HG02678 (cell line): ENCODE results near the gene DAZL.
"Not testable (repeated sequence)": the region's sequence is repeated elsewhere in the genome, so short reads cannot be mapped to it uniquely, and the experiment has no call there.

Source experiments
- ATAC-seq: cut with Tn5 transposase; IDR thresholded peaks from one replicate; pipeline ENCODE4 v1.9.1; 2021; ENCODE audit warnings: mild to moderate bottlenecking, moderate library complexity; ENCODE audit not compliant: unreplicated experiment

DAZL gene, protein sequence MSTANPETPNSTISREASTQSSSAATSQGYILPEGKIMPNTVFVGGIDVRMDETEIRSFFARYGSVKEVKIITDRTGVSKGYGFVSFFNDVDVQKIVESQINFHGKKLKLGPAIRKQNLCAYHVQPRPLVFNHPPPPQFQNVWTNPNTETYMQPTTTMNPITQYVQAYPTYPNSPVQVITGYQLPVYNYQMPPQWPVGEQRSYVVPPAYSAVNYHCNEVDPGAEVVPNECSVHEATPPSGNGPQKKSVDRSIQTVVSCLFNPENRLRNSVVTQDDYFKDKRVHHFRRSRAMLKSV

DNA sequence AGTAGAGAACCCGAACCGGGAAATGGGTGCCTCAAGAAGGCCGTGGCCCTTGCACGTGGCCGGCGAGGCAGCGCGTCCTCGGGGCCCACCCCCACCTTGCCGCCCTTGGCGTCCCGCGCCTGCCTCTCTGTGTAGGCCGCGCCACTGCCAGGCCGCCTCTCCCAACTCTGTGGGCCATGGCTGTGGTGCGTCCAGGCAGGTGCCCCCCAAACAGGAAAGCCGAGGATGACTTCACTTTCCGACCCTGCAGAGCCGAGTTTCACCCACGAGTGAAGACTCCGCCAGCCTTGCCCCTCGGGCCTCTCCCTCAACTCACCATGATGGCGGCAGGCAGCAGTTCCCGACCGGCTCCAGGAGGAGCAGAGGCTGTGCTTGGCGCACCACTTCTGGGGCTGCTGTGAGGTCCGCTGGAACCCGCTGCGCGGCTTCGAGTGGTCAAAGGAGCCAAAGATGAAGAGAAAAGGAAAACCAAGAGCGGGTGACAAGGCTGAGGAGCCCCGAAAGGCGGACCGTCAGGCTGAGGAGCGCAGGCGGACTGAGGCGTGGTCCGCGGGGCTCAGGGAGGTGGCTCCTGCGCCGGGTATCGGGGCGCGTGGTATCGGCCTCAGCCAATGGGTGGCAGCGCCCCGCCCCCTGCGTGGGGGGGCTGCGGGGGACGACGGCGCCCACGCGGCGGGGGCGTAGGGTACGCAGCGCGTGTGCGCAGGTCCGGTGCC is at the start of gene DAZL:
TSS of gene DAZL (minus strand) at position 537 of the 716 bp plus-strand sequence. CDS start at position 319, 218 bp downstream.
- no peak for ATAC-seq

DNA sequence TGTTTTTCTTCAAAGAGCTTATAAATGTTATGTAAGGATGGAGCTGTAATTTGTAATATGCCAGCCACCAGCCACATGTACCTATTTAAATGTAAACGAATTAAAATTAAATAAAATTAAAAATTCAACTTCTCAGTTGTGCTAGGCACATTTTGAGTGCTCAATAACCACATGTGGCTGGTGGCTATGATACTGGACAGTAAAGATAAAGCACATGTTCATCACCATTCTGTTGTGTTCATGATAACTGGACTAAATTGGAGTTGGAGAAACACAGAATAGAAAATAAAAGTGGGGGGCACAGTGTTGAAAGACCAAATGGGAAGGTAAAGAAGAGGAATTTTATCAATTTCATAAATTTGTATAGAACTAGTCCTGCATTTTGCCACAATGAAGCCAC is 49.8 kb upstream of the DAZL start:
- ATAC-seq = no peak

DNA sequence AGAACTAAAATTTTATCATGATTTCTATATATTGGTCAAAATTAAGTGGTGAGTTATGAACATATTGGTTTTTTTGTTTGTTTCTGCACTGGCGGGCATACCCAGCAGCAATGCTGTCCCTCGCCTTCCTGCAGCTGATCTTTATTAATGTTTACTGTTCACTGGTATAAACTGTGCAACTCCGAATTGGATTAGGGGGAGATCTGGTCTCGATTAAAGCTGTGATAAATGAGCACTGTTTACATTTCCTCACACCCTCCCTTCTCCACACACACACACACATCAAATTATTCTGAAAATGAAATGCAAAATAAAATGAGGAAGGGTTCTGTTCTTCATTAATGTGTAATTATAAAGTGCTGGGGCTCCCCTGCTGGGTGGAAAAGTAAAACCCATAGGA is 48.5 kb upstream of the DAZL start:
- no peak for ATAC-seq

DNA sequence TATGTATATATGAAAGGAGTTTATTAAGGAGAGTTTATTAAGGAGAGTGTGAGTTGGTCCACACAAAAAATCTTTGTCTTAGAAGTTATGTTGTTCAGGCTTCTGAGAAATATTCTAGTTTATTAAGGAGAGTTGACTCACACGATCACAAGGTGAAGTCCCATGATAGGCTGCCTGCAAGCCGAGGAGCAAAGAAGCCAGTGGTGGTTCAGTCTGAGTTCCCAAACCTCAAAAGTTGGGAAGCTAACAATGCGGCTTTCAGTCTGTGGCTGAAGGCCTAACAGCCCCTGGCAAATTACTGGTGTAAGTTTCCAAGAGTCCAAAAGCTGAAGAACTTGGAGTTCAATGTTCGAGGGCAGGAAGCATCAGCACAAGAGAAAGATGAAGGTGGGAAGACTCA is 42.4 kb upstream of the DAZL start:
- ATAC-seq = no peak

DNA sequence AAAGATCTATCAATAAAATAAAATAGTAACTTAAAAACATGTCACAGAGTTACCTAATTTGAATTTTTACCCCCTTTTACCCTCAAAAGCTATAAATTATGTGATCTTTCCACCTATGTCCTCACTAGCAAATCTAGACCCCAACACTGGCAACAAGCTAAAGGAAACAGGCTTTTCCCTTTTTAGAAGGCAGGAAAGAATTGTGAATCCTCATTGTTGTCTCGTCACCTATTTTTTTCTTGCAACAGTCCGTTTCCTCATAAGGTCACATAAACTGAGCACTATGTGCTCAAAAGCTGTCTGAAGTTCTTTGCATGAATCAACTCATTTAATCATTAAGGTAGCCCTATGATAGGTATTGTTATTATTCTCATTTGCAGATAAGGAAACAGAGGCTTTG is 34.6 kb upstream of the DAZL start:
- no peak for ATAC-seq

DNA sequence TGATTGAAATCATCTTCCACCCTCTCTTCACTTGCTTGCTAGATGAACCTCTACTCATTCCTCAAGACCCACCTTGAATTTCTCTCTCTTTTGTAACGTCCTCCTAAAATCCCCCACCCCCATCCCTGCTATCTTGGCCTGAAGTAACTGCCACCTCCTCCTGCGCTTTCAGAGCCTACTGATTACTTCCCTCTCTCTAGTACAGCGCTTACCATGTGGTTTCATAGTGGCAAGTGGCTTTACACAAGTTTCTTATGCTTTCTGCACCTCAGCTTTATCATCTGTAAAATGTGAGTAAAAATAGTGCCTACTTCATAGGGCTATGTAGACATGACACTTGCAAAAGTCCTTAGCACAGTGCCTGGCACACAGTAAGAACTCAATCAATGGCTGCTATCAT is 28.7 kb upstream of the DAZL start:
- ATAC-seq = no peak

DNA sequence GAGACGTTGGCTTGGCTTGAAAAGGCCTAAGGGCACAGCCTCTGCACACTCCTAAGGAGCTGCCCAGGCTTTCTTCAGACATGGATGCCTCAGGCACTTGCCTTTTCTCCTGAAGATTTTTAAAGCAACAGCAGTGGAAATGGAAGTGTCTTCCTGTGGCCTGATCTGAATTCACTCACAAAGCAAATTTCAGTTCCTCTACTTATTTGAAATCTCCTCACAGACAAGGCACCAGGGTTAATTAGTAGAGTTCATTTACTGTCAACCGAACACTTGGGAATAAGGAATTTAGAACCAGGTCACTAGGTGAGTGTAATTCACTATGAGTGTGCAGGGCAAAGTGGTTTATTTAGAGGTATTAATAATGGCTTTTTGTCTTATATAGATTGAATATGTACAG is 27.2 kb upstream of the DAZL start:
- no peak for ATAC-seq

DNA sequence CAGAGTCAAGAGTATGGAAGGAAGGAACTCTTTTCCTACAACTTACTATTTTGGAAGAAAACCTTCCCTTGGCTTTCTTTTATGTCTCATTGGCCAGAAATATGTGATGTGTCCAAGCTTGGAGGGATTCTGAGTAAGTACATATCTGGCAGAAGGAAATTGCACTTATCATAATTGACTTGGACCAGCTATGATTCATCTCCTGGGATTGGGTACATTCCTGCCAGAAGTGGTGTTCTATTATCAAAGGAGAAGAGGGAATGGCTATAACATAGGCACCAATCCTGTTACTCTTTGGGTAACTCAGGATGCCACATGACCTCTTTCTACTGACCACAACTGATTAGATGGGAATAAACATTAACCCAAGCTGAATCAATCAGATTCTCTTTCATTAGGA is 13.5 kb upstream of the DAZL start:
- no peak for ATAC-seq

DNA sequence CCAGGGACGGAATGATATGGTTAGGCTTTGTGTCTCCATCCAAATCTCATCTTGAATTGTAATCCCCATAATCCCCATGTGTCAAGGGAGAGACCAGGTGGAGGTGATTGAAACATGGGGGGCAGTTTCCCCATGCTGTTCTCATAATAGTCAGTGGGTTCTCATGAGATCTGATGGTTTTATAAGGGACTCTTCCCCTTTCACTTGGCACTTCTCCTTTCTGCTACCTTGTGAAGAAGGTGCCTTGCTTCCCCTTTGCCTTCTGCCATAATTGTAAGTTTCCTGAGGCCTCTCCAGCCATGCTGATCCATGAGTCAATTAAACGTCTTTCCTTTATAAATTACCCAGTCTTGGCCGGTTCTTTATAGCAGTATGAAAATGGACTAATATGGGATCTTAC is 11.9 kb upstream of the DAZL start:
- ATAC-seq = not testable (repeated sequence)

DNA sequence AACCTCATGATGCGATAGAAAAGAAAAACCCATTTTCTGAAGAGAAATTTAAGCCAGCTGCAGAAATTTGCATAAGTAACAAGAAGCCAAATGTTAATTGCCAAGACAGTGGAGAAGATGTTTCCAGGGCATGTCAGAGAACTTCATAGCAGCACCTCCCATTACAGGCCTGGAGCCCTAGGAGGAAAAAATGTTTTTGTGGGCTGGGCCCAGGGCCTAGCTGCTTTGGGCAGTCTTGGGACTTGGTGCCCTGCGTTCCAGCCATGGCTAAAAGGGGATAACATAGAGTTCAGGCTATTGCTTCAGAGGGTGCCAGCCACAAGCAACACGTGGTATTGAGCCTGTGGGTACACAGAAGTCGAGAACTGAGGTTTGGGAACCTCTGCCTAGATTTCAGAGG is 10.9 kb upstream of the DAZL start:
- ATAC-seq = no peak

DNA sequence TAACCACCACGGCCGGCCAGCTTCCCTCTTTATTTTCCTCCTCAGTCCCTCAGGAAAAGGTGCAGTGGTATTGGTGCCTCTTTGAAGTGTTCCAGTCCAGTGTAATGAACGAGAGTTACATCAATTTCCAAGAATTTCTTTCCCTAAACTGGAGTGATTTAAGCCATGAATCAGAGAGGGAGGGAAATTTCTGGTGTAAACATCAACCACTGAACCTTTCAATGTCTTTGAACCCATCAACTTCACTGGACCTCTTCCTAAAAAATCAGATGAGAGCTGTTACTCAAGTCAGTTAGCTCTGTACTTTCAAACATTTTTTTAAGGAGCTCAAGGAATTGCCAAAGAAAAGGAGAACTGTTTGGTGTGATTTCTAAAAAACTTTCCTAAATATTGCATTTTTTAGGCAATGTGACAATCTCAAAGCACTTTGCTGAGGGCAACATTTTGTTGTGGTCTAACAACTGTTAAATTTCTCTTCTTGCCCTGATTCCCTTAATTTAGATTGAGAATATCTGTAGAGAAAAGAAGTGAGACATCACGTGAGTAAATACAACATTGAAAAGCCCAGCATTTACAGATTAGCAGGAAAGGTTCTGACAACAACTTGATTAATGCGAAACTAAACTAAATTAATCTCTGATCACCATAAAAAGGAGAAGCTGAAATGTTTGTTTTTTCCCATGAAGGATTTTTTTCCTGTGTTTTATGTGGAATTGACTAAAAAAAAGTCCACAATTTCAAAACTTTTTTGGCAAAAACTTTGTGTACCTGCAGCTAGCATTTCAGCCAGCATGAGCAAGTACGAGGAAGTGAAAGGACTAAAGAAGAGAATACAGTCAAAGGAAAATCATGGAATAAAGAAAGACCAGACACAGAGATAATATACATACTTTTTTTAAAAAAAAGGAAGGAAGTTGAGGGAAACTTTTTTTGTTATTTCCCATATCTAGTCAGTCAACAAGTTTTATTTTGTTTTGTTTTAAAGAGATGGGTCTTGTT is 9.1 kb upstream of the DAZL start:
- ATAC-seq = no peak

DNA sequence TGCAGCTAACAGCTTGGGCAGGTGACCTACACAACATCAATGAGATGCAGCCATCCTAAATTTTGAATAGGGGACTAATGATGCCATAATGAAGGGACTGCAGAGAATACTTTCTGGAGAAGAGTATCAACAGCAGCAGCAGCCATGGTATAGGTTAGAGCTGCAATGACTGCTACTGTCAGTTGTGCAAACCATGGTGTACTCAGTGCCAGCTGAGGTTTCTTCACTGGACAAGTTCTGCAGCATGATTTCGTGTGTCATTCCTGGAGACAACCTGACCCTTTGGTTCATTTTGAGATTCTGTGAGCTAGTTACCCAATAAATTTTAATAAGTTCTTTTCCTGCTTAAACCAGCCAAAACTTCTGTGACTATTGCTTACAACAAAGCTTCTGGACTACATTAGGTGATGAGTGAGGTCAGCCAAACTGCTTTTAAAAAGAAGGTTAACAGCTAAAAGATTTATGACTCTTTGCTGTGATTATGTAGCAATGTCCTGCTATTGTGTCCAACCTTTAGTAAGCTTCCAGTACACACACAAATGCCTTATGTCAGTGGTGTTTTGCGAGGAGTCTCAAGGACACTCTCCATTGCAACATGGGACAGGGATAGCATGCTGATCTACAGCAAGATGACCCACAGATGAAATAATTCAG is 4.8 kb upstream of the DAZL start:
- no peak for ATAC-seq

DNA sequence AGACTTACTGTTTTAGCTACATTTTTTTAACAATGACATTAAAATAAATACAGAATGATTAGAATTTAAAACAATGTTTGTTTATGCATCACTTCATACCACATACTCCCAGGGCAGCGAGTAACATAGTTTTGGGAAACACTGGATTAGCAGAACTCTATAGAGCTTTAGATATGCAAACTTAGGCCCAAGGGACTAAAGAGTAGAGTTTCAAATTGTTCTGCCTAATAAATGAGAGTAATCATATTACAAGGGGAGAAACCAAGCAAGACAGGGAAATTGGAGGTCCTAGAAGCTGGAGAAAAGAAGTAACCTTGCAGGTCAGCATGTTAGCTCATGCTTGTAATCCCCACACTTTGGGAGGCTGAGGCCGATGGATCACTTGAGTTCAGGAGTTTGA is 3.6 kb upstream of the DAZL start:
- ATAC-seq = no peak

DNA sequence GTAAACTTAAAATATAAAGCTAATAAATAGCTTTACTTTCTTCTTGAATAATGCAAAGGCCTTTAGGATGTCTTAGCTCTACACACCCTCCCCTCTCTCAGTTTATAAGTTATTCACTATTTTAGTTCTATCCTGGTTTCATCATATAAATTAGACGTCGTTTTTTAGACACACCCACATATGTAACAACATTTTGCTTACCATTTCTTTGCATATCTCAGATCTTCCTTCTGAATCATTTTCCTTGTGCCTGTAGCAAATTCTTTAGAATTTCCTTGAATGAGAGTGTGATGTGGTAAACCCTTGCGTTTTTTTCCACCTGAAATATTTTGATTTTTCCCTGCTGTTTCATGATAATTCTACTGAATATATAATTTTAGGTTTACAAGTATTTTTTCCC is 2.5 kb upstream of the DAZL start:
- no peak for ATAC-seq

DNA sequence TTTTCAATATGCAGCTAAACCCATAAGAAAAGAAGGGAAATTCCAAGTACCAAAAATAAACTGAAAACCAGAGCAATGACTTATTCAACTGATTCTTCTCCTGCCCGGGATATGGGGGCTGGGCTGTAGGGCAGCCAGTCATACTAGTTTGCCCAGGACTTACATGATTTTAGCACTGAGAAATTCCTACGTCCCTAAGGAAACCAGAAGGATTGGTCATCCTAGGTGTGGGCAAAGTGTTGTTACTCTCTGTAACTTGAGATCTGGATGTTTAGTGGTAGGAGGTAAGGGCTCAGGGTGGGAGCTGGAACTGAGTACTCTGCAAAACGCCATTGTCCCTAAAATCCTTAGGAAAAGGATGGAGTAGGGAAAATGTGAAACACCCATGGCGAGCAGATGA is 1.2 kb upstream of the DAZL start:
- no peak for ATAC-seq

DNA sequence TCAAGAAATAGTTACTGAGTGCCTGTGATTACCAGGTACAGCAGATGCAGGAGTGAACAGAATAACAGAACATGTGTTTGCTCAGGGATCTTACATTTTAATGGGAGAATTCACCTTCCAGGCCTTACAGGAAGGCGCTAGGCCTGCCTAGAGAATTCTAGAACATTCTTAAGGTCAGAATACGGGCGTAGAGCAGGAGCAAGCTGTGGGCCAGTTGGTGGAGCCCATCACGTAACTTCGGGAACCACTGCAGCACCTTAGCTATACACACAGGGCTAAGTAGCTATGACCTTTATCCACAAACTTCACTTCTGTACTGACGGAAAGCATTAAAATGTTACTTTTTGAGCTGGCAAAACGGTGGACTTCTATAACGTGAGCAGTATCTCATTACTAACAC is 743 bp upstream of the DAZL start:
- no peak for ATAC-seq

DNA sequence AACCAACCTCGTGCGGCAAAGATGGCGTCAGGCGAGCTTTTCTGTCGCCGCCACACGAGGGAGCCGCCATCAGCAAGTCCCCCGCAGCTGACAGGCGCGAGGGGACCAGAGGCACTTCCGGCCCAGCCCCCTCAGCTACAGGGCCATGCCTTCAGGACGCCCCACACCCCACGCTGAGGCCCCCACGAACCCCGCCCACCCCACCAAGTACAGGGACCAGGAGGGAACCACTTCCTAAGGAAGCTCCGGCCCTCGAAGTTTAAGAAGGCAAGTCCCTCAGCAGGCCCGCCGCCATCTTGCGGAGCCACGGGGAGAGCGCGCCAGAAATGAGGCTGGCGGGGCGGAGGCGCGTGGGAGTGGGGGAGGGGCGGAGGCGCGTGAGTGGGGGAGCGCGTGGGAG is 790 bp downstream of the DAZL start:
- ATAC-seq = no peak

DNA sequence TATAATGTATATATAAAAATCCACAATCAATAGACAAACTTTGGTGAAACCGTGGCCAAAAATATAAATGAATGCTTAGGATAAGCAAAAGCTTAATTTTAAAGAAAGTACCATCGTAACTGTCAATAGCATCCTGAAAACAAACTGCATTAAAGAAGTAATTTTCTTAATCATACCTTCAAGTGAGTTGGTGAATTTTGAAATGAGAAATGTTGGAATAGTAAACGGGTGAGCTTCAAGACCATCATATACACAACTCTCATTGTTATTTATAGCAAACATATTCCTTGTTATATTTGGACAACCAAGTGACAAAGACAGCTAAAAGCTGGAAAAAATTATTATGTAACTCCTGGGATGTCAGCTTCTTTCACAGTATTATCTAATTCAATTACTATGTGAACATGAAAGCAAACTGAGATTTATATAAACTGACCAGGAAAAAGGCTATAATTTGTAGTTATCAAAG is 3.7 kb downstream of the DAZL start:
- ATAC-seq = no peak

DNA sequence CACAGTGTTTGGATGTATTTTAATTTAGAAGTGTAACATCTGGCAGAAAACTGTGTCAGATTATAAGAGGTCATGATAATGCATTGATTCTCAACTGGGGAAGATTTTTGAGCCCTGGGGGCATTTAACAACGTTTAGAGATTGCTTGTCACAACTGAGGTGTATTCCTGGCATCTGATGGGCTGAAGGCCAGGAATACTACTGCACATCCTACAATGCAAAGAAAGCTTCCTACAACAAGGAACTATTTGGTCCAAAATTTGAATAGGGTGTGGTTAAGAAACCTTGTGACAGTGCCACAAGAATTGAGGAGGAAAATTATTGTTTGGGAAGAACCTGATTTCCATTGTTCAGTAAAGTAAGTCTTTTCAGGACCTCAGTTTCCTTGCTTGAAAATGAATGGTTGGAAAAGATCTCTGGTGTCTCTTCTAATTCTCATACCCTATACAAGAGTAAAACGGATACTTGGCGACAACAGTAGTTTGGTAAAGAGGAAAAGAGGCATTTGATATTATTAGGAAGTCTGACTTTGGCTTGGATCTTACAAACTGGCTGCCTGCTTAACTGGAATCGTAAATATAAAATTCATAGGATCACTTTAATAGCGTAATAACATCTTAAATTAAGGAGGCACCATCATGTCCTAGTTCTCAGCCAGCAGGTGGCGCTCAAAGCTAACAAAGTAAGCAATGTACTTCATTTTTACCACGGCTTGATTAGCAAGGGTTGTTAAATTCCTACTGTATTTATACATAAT is 4.3 kb downstream of the DAZL start:
- no peak for ATAC-seq

DNA sequence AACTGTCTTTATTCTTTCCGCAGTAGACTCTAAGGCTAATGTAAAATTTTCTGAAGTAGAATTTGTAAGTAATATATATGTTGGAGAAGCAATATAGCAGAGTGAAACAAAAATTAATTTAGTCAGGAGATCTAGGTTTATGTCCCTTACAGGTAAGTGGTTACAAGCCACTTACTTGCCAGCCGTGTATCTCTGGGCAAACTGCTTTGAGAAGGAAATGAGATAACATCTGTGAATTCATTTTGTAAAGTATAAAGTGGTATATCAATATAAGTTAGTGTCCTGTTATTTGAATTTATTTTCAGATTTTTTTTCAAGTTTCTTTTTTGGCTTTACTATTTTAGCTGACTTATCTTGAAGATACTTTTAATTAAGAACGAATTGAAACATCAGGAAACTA is 5.5 kb downstream of the DAZL start:
- ATAC-seq = no peak
